HL-60 (cell line): ENCODE data around the gene PMEL.

ENCODE experiments used
- DNase-seq, 2 experiments: peaks; one replicate each; pipeline ENCODE4 v3.0.0-alpha.2; 2010 to 2020; ENCODE audit warnings: low read depth in 1 of 2, low spot score in 1 of 2
- H3K27ac ChIP-seq: fragments of 250-450 bp; sonication (Bioruptor Pico); replicated peaks from 2 replicates; pipeline ENCODE4 v1.5.1; 2020; ENCODE audit warnings: mild to moderate bottlenecking, moderate library complexity
- H3K27me3 ChIP-seq: fragments of 250-450 bp; sonication (Bioruptor Pico); 2 replicates; pipeline ENCODE4 v1.5.1; 2021; ENCODE audit warnings: mild to moderate bottlenecking, moderate library complexity; ENCODE audit not compliant: insufficient read depth, poor library complexity, severe bottlenecking
- H3K4me3 ChIP-seq: replicated peaks from 2 replicates; pipeline ENCODE4 v1.5.1; 2011; ENCODE audit warnings: mild to moderate bottlenecking, control low read depth, low read length; ENCODE audit not compliant: insufficient read depth
- CTCF ChIP-seq: IDR thresholded peaks from one replicate; pipeline ENCODE4 v1.5.1; 2011; ENCODE audit warnings: low read length, control low read depth, inconsistent platforms; ENCODE audit not compliant: insufficient read depth
- GABPA ChIP-seq: IDR thresholded peaks from 2 replicates; pipeline ENCODE4 v1.6.1; 2012; ENCODE audit warnings: low read depth
- POLR2AphosphoS5 ChIP-seq: IDR thresholded peaks from 2 replicates; pipeline ENCODE4 v1.6.1; 2012; ENCODE audit warnings: low read depth
- SPI1 ChIP-seq: IDR thresholded peaks from 2 replicates; pipeline ENCODE4 v1.6.1; 2012; ENCODE audit warnings: low read depth, mild to moderate bottlenecking, borderline replicate concordance
- TF ChIP-seq, protein P1 (sequence below): IDR thresholded peaks from 2 replicates; pipeline ENCODE4 v1.6.1; 2012; ENCODE audit warnings: low read depth; ENCODE audit not compliant: insufficient replicate concordance

The PMEL gene

DNA sequence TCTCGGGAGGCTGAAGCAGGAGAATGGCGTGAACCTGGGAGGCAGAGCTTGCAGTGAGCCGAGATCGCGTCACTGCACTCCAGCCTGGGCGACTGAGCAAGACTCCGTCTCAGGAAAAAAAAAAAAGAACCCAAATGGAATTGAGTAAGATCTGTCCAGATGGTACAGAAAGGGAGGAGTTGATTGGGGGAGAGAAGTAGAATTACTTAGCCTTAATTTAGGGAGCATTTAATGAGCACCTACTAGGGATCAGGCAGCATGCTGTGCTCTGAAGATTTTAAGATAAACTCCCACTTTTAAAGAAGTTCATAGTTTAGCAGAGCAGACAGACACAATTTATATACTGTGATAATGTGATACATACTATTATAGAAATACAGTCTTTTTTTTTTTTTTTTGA is 12.6 kb upstream of the PMEL start:
- Histone ChIP-seq H3K4me3 (no peak overlapping the region), H3K27ac (peak overlapping the region; percentile 78), H3K27me3 (no peaks in the 10 kb centered on the region)
- TF ChIP-seq POLR2AphosphoS5 = peak; percentile 47; the same call in 1 of the 2 replicates
- TF ChIP-seq GABPA = no peak
- peak; percentile 43 to 70 for DNase-seq

GRCh38 chr12:55974308-55974730 is 8.5 kb upstream of the PMEL start:
- peak; percentile 50 to 66 for DNase-seq
- Histone ChIP-seq H3K27ac (peak overlapping the region; percentile 79), H3K27me3 (no peaks in the 10 kb centered on the region), H3K4me3 (peak overlapping the region; percentile 99)
- TF ChIP-seq POLR2AphosphoS5 (no peak), CTCF (no peak), SPI1 (no peak), GABPA (no peak)

- Histone ChIP-seq H3K27me3 (no peaks in the 10 kb centered on the region), H3K27ac (peak within 1 kb of the TSS; percentile 79), H3K4me3 (peak within 1 kb of the TSS; percentile 99)
- DNase-seq = peak; percentile 100
- TF ChIP-seq SPI1 (no peak), GABPA (peak; percentile 46; the same call in 1 of the 2 replicates), POLR2AphosphoS5 (peak; percentile 83)
- TF ChIP-seq, protein P1, sequence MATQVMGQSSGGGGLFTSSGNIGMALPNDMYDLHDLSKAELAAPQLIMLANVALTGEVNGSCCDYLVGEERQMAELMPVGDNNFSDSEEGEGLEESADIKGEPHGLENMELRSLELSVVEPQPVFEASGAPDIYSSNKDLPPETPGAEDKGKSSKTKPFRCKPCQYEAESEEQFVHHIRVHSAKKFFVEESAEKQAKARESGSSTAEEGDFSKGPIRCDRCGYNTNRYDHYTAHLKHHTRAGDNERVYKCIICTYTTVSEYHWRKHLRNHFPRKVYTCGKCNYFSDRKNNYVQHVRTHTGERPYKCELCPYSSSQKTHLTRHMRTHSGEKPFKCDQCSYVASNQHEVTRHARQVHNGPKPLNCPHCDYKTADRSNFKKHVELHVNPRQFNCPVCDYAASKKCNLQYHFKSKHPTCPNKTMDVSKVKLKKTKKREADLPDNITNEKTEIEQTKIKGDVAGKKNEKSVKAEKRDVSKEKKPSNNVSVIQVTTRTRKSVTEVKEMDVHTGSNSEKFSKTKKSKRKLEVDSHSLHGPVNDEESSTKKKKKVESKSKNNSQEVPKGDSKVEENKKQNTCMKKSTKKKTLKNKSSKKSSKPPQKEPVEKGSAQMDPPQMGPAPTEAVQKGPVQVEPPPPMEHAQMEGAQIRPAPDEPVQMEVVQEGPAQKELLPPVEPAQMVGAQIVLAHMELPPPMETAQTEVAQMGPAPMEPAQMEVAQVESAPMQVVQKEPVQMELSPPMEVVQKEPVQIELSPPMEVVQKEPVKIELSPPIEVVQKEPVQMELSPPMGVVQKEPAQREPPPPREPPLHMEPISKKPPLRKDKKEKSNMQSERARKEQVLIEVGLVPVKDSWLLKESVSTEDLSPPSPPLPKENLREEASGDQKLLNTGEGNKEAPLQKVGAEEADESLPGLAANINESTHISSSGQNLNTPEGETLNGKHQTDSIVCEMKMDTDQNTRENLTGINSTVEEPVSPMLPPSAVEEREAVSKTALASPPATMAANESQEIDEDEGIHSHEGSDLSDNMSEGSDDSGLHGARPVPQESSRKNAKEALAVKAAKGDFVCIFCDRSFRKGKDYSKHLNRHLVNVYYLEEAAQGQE = no peak
These were observed 7.9 kb upstream of the PMEL start, which contains the start of gene RAB5B for GRCh38 chr12:55973599-55974307. Gene RAB5B, plus strand, starts transcription at chr12:55974078. Its CDS starts 12,883 bp downstream, at chr12:55986961.

GRCh38 chr12:55972911-55973598 is 7.2 kb upstream of the PMEL start:
- Histone ChIP-seq H3K27me3 (no peaks in the 10 kb centered on the region), H3K4me3 (peak overlapping the region; percentile 48), H3K27ac (peak overlapping the region; percentile 57)
- peak in 1 of 2 experiments; percentile 30 for DNase-seq
- TF ChIP-seq POLR2AphosphoS5 (no peak), GABPA (no peak), CTCF (no peak), SPI1 (peak; percentile 80)
- TF ChIP-seq, protein P1 = no peak
